Uterus (tissue), 2 donors: Measurements from ENCODE around the gene KRT20.

Source experiments
- POLR2A ChIP-seq, 2 donors: fragments of 450-650 bp; IDR thresholded peaks; one replicate each; pipeline ENCODE4 v1.6.1; 2016; ENCODE audit warnings: antibody characterized with exemption in 2 of 2, mild to moderate bottlenecking in 1 of 2, moderate library complexity in 1 of 2
- TF ChIP-seq, protein P1 (sequence below), 4 experiments: fragments of 200-600 bp in 2 of 4; fragments of 450-650 bp in 2 of 4; sonication (generic) in 2 of 4; IDR thresholded peaks; one replicate each; pipeline ENCODE4 v1.5.1; 2016 to 2019; ENCODE audit warnings: antibody characterized with exemption in 4 of 4, mild to moderate bottlenecking in 2 of 4, moderate library complexity in 1 of 4

GRCh38 chr17:40833882-40834281 is 51.2 kb downstream of the KRT20 start:
- TF ChIP-seq POLR2A (IDR thresholded peaks at IDR 0.05) = no peak
- TF ChIP-seq, protein P1, sequence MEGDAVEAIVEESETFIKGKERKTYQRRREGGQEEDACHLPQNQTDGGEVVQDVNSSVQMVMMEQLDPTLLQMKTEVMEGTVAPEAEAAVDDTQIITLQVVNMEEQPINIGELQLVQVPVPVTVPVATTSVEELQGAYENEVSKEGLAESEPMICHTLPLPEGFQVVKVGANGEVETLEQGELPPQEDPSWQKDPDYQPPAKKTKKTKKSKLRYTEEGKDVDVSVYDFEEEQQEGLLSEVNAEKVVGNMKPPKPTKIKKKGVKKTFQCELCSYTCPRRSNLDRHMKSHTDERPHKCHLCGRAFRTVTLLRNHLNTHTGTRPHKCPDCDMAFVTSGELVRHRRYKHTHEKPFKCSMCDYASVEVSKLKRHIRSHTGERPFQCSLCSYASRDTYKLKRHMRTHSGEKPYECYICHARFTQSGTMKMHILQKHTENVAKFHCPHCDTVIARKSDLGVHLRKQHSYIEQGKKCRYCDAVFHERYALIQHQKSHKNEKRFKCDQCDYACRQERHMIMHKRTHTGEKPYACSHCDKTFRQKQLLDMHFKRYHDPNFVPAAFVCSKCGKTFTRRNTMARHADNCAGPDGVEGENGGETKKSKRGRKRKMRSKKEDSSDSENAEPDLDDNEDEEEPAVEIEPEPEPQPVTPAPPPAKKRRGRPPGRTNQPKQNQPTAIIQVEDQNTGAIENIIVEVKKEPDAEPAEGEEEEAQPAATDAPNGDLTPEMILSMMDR (IDR thresholded peaks at IDR 0.05) = no peak
